Measurements from ENCODE around the gene NVL.
"Not testable (repeated sequence)": the region's sequence is repeated elsewhere in the genome, so short reads cannot be mapped to it uniquely, and the experiment has no call there.

Gene NVL

GRCh38 chr1:224329842-224330753 lies at the start of gene NVL:
NVL (minus strand) TSS chr1:224330172; CDS start chr1:224330127, 45 bp downstream.
- no peak for FAIRE-seq

- FAIRE-seq: no peak
Measured at GRCh38 chr1:224378855-224379631, 49.1 kb upstream of the NVL start.

DNA sequence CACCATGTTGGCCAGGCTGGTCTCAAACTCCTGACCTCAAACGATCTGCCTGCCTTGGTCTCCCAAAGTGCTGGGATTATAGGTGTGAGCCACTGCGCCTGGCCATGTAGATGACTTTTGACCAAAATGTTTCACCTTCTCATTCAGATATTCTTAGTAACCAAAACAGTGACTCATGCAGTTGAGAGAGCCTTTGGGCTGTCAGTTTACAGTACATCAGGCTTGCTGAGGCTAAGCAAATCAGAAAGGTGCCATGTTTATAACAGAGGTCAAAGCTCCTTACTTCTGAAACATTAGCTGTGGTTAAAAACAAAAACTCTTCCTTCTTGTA lies 47.7 kb upstream of the NVL start:
- no peak for FAIRE-seq

DNA sequence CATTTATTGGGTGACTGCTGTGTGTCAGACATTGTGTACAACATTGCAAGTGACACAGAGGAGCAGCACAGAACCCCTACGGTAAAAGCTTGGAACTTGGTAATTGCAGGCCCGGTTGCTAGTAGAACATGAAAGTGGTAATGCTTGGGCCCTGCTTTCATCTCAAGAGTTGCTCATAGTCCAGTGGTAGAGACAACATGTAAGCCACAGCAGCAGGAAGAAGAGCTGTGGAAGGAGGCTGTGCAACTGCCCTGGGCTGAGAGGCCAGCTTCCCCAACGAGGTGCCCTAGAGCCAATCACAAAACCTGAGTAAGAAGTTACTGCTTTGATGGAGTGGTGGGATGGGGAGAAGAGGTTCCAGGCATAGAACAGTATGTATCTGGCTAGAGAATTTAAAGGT lies 45.1 kb upstream of the NVL start:
- no peak for FAIRE-seq

GRCh38 chr1:224373008-224373590 lies 43.1 kb upstream of the NVL start:
- no peak for FAIRE-seq

GRCh38 chr1:224368409-224368808 lies 38.4 kb upstream of the NVL start:
- FAIRE-seq: no peak

- no peak for FAIRE-seq
Measured at GRCh38 chr1:224359207-224359606, 29.2 kb upstream of the NVL start.

GRCh38 chr1:224358237-224358636 lies 28.3 kb upstream of the NVL start:
- no peak for FAIRE-seq

DNA sequence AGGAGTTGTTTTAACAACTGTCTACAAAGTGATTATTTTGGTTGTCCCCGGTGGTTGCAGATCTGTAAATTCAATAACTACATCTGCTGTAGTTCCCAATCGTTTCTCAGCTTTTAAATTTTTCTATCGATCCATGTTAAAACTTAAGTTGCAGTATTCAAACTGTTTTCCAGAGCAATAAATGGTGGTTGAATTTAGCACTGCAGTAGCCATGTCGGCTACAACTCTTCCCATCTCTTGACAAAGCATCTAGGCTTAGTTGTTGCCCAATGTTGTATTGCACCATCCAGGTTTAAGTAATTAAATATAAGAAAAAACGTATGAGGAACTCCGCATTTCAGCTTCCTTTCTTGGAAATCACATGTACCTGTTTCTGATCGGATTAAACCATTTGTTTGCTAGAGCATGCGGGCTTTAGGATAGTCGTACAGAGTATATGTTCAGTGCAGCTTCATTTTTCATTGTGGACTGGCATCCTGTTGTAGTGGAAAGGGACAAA lies 27.7 kb upstream of the NVL start:
- no peak for FAIRE-seq

DNA sequence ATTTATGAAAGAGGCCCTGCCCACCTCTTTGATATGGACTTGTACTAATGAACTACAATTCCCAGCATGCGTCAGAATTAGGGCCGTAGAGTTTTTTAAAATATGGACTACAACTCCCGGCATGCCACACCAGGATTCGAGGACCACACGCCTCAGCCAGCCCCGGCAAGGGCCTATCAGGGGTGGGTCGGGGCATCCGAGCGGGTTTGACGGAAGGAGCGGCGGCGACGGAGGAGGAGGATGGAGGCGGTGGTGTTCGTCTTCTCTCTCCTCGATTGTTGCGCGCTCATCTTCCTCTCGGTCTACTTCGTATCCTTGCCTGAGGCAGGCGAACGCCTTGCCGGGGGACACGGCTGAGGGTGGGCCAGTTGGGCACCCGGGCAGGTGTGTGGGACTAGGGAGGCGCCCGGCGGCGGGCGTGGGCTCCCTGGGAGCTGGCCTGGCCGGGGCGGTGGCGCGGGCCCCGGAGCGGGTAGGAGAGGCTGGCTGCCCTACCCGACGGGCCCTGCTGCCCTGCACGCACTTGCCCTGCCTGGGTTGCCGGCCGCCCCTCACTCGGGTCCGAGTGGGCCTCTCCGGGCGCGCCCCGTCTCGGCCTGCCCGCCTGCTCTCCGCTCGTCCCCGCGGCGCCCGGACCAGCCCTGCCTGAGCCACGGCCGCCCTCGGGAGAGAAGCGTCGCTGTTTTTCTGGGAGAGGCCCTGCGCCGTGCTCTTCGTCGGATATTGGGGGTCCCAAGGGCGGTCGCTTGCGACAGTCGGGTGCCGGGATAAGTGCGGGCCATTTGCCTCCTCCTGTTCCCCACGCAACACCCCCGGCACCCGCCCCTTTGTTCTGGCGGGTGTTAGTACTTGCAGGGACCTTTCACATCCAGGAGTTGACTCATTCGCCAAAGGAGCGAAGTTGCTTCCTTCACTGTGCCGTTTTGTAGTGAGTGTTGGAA lies 27.0 kb upstream of the NVL start, which contains the start of gene CNIH4:
TSS of gene CNIH4 (plus strand) at position 195 of the 941 bp plus-strand sequence. CDS start at position 241, 46 bp downstream.
- peak; percentile 91 for FAIRE-seq

DNA sequence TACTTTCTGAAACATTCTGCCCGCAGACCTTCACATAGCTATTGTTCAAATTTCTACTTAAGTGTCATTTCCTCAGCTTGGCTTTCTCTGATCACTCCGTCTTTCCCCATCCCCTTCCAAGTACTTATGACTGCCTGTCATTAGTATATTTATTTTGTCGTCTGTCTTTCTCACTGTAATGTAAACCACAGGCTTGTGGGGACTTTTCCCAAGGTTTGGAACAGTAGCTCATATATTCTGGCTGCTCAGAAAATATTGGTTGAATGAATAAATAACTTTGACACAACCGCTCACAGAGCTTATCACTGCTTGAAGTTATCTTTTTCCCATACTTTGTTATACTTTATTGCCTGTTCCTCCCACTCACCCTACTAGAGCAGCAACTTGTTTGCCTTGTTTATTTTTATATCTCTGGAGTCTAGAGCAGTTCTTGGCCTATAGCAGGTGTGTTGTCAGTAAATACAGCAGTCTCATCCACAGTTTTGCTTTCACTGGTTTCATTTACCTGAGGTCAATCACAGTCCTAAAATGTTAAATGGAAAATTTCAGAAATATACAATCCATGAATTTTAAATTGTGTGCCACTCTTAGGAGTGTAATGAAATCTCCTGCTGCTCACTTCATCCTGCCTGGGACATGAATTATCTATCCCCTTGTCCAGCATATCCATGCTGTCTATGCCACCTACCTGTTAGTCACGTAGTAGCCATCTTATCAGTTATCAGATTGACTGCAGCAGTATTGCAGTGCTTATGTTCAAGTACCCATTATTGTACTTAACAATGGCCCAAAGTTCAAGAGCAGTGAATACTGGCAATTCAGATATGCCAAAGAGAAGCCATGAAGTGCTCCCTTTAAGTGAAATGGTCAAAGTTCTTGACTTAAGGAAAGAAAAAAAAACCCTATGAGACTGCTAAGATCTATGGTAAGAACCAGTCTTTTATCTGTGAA lies 24.3 kb upstream of the NVL start:
- FAIRE-seq: no peak

DNA sequence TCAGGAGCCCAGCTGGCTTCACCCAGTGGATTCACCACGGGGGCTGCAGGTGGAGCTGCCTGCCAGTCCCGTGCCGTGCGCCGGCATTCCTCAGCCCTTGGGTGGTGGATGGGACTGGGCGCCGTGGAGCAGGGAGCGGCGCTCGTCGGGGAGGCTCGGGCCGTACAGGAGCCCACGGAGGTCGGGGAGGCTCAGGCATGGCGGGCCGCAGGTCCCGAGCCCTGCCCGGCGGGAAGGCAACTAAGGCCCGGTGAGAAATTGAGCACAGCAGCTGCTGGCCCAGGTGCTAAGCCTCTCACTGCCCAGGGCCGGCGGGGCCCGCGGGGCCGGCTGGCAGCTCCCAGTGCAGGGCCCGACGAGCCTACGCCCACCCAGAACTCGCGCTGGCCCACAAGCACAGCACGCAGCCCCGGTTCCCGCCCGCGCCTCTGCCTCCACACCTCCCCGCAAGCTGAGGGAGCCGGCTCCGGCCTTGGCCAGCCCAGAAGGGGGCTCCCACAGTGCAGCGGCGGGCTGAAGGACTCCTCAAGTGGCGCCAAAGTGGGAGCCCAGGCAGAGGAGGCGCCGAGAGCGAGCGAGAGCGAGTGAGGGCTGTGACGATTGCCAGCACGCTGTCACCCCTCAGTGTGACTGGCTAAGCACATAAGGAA lies 22.6 kb upstream of the NVL start:
- FAIRE-seq: not testable (repeated sequence)

DNA sequence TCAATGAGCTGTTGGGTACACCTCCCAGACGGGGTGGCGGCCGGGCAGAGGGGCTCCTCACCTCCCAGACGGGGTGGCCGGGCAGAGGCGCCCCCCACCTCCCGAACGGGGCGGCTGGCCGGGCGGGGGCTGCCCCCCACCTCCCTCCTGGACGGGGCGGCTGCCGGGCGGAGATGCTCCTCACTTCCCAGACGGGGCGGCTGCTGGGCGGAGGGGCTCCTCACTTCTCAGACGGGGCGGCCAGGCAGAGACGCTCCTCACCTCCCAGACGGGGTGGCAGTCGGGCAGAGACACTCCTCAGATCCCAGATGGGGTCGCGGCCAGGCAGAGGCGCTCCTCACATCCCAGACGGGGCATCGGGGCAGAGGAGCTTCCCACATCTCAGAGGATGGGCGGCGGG lies 19.7 kb upstream of the NVL start:
- FAIRE-seq: not testable (repeated sequence)

DNA sequence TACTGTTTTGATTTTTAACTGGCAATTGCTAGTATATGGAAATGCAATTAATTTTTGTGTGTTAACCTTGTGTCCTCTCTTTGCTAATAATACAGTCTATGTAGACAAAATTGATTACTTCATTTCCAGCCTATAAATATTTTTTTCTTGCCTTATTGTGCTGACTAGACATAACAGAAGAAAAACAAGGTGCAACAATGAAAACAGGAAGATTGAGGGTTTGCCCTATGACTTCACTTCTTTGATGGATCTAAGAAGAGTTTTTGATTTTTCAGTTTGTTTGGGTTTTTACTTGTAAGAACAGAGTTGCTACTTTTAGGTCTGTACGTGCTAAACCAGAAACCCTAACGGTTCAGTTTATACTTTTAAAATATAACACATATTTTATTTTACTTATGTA lies 18.2 kb upstream of the NVL start:
- no peak for FAIRE-seq

- no peak for FAIRE-seq
Measured at GRCh38 chr1:224343679-224344078, 13.7 kb upstream of the NVL start.

DNA sequence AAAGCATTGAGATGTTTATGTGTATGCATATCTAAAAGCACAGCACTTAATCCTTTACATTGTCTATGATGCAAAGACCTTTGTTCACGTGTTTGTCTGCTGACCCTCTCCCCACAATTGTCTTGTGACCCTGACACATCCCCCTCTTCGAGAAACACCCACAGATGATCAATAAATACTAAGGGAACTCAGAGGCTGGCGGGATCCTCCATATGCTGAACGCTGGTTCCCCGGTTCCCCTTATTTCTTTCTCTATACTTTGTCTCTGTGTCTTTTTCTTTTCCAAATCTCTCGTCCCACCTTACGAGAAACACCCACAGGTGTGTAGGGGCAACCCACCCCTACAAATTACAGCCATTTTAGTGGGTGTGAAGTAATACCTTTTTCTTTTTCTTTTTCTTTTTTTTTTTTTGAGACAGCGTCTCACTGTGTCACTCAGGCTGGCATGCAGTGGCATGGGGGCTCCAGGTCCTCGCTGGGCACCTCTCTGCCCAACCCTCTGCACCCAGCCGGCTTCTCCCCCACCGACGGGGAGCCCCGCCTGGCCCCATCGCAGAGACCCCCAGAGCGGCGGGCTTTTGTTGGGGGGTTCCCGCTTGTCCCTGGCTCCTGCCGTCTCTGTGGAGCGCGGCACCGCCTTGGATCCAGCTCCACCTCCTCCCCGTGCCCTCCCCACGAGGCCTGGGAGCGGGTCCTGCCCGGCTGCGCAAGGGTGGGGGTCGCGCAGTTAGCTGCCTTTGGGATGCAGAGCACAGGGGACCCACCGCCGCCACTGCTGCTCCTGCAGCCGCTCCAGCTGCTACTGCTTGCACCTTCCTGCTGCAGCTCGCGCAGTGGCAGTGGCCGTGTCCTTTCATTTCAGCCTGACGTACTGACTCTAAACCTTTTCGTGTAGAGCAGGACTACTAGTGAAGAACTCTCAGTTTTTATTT lies 10.7 kb upstream of the NVL start:
- not testable (repeated sequence) for FAIRE-seq

DNA sequence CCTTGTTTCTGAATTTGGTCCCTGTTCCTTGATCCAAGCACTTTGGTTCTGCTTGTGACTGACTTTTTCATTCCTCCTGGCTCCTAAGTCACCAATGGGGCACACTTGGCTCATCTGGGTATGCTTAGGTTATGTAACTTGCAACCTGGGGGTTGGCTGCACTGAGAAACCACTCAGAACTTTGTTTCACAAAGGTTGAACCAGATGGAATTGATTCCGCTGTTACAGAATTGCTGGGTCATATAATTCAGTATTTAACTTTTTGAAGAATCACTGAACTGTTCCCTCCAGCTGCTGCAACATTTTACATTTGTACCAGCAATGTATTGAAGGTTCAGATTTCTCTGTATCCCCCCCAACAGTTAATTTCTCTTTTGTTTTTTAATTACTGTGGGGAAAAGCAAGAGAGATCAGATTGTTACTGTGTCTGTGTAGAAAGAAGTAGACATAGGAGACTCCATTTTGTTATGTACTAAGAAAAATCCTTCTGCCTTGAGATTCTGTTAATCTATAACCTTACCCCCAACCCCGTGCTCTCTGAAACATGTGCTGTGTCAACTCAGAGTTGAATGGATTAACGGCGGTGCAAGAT lies 9.6 kb upstream of the NVL start:
- no peak for FAIRE-seq

DNA sequence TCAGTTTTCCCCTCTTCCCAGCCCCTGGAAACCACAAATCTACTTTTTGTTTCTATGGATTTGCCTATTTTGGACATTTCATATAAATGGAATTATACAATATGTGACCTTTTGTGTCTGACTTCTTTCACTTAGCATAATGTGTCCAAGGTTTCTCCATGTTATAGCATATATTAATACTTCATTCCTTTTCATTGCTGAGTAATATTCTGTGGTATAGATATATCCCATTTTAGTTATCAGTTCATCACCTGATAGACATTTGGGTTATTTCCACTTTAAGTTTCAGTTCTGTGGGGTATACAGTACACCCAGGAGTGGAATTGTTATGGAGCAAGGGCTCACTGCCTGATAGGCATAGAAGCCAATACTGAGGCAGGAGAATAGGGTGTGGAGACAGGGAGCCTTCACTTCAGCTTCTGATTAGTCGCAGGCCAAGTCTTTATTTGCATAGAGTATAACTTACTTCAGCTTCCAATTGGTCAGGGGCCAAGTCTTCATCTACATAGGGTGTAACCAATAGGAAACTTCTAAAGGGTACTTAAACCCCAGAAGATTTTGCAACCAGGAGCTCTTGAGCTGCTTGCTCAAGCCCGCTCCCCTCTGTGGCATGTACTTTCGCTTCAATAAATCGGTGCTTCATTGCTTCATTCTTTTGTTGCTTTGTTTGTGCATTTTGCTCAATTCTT lies 8.3 kb upstream of the NVL start:
- no peak for FAIRE-seq
